HG03469 (cell line): ENCODE measurements around the gene TIMM10.

ENCODE experiments used
- ATAC-seq: cut with Tn5 transposase; IDR thresholded peaks from one replicate; pipeline ENCODE4 v1.9.1; 2021; ENCODE audit warnings: mild to moderate bottlenecking, moderate library complexity, moderate number of reproducible peaks; ENCODE audit not compliant: unreplicated experiment

Gene TIMM10

DNA sequence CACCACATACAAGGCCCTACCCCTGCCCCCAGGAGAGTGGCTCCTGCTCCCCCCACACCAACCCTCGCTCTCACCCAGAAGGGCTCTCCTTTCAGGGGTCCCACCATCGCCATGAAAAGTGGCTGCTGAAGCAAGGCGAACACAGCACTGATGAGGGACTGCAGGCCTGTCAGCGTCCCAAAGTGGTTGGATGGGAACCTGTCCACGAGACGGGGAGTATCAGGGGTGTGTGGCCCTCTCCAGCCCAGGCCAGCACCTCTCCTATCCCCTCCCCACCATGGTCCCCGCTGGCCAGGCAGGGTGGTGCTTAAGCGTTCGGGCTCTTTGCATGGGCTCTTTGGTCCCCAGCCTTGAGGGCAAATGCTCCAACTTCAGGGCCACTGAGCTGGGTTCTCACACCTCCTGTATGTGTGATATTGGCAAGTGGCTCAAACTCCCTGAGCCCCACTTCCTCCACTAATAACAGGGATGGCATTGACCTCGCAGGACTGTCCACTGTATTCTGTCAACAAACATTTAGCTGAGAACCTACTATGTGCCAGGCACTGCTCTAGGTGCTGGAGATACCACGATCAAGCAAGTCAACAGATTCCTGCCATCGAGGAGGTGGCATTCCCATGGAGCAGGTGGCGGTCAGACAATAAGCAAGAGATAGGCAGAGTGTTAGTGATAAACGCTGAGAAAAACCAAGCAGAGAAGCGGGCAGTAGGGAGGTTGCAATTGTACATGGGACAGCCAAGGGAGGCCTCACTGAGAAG is 43.4 kb downstream of the TIMM10 start:
- no peak for ATAC-seq

DNA sequence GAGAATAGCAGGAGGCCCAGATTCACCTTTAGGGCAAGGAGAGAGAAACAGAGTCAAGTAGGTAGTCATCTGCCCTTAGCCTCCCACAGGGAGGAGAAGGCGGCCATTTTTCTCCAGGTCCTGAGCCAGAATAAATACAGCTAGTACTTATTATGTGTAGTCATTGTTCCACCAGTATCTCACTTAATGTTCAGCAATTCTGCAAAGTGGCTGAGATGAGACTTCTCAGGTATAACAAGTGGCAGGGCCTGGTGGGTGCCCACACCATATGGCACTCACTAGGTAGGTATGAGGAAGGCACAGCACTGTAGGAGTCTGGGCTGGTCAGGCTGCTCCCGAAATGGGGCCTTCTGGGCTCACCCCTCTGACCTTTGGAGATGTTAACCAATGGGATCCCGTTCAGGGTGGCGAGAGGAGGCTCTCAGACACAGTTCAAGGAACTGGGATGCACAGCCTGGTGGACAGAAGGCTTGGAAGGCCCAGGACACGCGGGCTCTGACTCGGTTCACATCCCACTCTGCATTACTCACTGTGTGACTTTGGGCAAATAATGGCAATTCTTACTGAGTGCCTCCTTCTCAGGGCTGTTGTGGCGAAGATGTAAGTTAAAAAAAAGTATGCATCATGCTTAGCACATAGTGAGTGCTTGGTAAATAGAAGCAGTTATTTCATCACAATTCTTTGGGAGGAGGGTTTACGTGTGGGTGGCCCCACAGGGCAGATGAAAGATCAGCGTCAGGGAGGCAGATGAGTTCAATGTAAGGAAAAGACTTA is 45.1 kb downstream of the TIMM10 start:
- no peak for ATAC-seq

DNA sequence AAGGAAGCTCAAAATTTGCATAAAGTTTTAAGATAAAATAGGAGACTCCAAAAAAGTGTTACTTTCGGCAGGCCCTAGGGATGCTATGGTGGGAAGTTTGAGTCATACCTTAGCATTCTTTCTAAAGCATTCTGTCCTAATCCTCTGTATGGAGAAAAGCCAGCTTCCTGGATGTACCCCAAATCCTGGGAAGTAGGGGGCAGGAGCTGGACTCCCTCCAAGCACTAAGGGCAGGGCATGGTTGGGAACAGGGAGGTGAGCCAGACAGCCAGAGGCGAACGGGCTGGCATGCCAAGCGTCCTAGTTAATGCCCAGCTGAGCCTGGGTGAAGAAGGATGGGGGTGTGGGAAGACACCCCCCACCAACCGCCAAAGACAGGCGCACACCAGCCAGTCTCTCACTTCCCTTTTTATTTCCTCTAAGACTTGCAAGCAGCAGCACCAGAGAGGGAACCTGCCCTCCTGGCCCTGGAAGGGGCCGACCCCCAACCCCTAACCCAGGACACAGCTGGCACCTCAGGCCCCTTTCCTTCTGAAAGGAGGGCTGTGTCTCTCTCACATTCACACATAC is 46.3 kb downstream of the TIMM10 start:
- ATAC-seq: peak; percentile 37

DNA sequence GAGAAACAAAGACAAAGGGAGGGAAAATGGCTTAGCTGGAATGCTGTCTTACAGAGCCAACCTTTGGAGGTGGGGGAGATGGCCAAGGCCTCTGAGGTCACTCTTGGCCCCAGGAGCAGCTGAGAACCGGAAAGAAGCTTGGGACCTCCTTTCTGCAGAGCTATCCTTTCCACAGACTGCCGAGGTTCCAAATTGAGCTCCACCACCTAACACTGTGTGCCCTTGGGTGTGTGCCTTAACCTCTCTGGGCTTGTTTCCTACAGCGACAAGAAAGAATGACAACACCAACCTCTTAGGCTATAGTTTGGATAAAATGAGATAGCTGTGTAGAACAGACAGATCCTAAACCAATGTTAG is 47.0 kb downstream of the TIMM10 start:
- no peak for ATAC-seq

DNA sequence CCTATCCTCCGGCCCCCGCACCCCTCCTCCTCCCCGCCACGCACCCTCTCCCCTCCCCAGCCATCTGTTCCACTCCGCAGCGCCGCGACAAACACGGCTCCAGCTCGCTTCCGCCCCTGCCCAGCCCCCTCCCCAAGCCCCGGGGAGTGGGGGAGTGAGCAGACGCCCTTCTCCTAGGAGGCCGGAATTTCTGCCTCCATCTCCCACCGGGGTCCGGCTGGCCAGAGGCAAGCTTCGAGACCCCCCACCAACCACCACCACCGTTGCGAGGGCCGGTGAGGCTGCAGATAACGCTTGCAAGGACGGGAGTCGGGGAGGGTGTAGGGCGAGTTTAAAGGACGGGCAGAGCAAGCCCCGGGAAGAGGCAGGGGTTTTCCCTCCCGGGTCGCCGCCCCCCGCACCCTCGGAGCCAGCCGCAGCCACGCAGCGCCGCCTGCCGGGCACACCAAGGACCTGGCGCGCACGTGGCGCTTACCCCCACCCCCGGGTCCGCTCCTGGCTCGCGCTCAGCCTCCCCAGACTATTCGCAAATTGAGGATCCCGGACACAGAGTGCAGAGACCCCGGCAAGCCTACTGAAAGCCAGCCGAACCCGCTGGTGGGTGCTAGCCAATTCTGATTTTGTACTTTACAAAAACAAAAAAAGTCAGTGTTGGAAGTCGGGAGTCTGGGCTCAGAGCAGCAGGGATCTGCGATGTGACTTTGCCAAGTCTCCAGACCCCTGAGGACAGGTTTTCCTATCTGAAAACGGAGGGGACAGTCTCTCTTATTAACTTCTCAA is 47.6 kb downstream of the TIMM10 start:
- ATAC-seq: peak; percentile 43

DNA sequence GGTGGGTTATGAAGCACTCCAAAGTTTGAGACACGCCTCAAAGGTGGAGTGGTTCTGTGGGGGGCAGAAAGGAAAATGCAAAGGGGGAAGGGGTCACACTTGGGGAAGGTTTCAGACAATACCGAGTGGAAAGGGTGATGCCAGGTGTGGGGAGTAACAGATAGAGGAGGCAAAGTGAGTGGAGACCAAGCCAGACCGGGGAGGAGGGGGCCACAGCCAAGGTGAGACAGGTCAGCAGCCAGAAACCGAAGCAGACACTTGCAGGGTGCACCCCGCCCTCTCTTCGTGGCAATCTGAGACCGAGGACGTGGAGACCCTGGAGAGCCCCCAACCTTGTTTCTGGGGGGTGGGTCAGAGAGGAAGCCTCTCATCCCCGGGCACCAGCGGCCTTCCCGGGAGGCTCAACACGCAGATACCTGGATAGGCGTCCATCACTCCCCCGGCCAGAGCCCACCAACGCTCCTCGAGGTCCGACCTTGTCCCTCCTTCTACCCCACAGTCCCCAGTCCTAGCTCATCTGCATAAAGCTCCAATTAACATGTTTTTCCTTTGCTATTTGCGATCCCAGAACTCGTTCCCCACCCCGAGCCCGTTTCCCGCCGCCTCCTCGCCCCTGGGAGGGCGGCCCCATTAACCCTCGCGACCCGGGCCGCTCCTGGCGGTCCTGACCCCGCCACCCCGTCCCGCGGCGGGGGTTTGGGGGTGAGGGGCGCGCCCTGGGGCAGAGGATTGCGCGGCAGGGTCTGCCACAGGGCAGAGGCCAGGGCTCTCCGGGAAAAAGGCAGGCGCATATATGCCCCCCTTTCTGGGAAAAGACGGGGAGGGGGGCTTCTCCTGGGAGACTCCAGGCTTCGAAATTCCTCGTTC is 48.4 kb downstream of the TIMM10 start:
- no peak for ATAC-seq

DNA sequence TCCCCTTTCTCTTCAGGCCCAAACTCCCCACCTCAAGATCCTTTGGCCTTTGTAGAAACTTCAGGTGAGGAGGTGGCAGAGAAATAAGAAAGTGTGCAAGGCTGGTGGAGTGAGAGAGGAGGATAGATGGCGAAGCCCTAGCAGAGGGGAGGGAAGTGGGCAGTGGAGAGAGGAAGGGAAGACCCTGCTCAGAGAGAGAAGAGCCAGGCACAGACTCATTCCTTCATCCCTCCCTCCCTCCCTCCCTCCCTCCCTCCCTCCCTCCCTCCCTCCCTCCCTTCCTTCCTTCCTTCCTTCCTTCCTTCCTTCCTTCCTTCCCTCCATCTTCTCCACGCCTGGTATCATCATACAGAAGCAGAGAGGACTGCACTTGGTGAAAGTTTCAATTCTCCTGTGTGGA is 49.2 kb downstream of the TIMM10 start:
- no peak for ATAC-seq

DNA sequence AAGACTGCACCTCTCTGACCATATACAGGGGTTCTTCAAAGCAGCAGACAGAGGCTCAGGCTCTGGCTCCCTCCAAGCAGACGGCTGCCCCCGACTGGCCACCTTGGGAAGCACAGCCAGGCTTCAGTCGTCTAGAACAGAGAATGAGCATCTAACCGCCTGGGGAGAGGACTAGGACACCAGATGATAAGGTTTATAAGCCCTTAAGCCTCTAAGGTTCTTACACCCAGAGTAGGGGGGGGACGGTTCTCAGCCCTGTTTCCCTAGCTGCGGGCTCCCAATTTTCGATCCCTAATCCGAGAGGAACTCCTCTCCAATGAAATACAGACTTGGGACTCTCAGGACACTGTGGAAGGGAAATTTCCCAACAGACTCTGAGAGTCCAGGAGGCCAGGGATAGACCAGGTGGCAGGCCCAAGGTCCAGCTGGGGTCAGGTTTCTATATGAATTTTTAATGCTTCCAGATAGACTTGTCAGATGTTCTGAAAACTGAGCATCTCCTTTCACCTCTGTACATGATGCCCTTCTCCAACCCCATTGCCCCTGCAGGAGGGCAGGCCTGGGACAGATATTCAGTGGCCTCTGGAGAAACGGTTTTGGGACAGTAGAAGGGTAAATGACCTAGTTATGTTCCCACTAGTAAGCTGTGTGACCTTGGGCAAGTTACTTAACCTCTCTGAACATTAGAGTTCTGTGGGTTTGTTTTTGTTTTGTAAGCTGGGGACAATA is 50.0 kb downstream of the TIMM10 start:
- no peak for ATAC-seq

DNA sequence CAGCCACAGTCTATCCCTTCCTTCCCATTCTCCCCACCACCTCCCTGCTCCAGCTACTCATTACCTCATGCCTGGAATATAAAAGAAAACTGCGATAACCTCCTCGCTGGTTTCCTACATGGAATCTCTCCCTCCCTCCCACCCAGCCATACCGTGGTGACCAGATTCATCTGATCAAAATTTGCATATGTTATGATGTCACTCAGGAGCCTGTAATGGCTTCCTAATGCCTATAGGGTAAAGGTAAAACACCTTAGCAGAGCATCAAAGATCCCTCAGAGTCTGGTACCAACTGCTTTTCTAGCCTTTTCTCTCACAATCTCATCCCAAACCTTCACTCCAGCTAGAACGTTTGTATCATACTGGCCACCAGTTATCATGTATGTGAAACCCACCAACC is 50.6 kb downstream of the TIMM10 start:
- no peak for ATAC-seq

DNA sequence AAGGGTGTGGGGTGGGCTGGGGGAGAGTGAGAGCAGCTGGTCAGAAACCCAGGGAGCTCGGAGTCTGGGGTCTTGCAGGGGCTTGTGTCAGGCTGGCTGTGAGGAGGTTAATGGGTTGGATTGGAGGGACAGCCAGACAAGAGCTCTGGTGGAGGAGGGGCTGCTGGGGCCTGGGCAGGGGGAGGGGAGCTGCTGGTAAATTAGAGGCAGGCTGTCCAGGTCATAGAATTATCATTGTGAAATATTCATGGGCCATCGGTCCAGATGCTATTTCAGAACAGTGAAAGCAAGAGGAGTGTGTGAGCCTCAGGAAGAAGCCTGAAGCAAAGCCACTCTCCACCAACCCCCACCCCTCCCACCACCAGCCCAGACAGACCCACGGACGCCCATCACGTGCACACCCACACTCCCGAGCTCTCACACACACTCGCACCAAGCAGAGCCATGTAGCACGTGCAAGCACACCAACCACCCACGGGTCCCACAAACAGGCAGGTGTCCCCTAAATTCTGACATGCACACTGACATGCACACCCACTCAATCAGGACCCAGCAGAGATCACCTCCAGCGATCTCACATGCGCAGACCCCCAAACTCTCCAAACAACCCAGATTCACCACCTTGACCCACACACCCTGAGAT is 51.4 kb downstream of the TIMM10 start:
- ATAC-seq: no peak
